ENCODE measurements around the gene TSHZ2. TPM values are rescaled to one million over a fixed set of nuclear protein-coding genes. Genes with fewer than 3 reads are reported as not detected.
A peak's percentile ranks its signal among the peaks of the same experiment; 100 is the strongest.

The TSHZ2 gene
- polyA plus RNA-seq, 1 donor from 2014 or later = 0.73 TPM

GRCh38 chr20:53136473-53136872 is 164.3 kb downstream of the TSHZ2 start:
- H3K9me3 Mint-ChIP-seq = no peaks in the 10 kb centered on the region
- H3K4me1 Mint-ChIP-seq = peaks cover 0 to 2% (median 0%) of the 10 kb centered on the region in 3 donors
- H3K36me3 Mint-ChIP-seq = peaks cover 2% of the 10 kb centered on the region
- H3K4me3 Mint-ChIP-seq = no peak overlapping the region
- H3K27me3 Mint-ChIP-seq = no peaks in the 10 kb centered on the region
- H3K27ac Mint-ChIP-seq = no peak overlapping the region

GRCh38 chr20:53138454-53139262 is 166.5 kb downstream of the TSHZ2 start:
- H3K27ac Mint-ChIP-seq = no peak overlapping the region
- no peak overlapping the region for H3K4me3 Mint-ChIP-seq
- peaks cover 0 to 5% (median 0%) of the 10 kb centered on the region in 3 donors for H3K4me1 Mint-ChIP-seq
- H3K9me3 Mint-ChIP-seq = no peaks in the 10 kb centered on the region
- H3K27me3 Mint-ChIP-seq = no peaks in the 10 kb centered on the region
- peaks cover 8% of the 10 kb centered on the region for H3K36me3 Mint-ChIP-seq

- Mint-ChIP-seq H3K27me3 (peaks cover 2% of the 10 kb centered on the region), H3K4me1 (peaks cover 2 to 7% (median 6%) of the 10 kb centered on the region in 3 donors), H3K27ac (no peak overlapping the region), H3K9me3 (no peaks in the 10 kb centered on the region), H3K4me3 (no peak overlapping the region), H3K36me3 (peaks cover 8% of the 10 kb centered on the region)
Measured at GRCh38 chr20:53141201-53142050, 169.3 kb downstream of the TSHZ2 start.

- no peaks in the 10 kb centered on the region for H3K9me3 Mint-ChIP-seq
- no peak overlapping the region for H3K27ac Mint-ChIP-seq
- H3K36me3 Mint-ChIP-seq = peaks cover 8% of the 10 kb centered on the region
- no peak overlapping the region for H3K4me3 Mint-ChIP-seq
- peaks cover 2% of the 10 kb centered on the region for H3K27me3 Mint-ChIP-seq
- peaks cover 4 to 8% (median 8%) of the 10 kb centered on the region in 3 donors for H3K4me1 Mint-ChIP-seq
Measured at GRCh38 chr20:53142225-53143127, 170.3 kb downstream of the TSHZ2 start.

- peaks cover 6% of the 10 kb centered on the region for H3K36me3 Mint-ChIP-seq
- peaks cover 8% of the 10 kb centered on the region in 3 donors for H3K4me1 Mint-ChIP-seq
- peaks cover 2% of the 10 kb centered on the region for H3K27me3 Mint-ChIP-seq
- H3K27ac Mint-ChIP-seq = no peak overlapping the region
- no peak overlapping the region for H3K4me3 Mint-ChIP-seq
- no peaks in the 10 kb centered on the region for H3K9me3 Mint-ChIP-seq
Measured at GRCh38 chr20:53146201-53146891, 174.2 kb downstream of the TSHZ2 start.

GRCh38 chr20:53148771-53149147 is 176.6 kb downstream of the TSHZ2 start:
- H3K27ac Mint-ChIP-seq = no peak overlapping the region
- no peaks in the 10 kb centered on the region for H3K36me3 Mint-ChIP-seq
- H3K9me3 Mint-ChIP-seq = no peaks in the 10 kb centered on the region
- no peak overlapping the region for H3K4me3 Mint-ChIP-seq
- H3K27me3 Mint-ChIP-seq = peaks cover 2% of the 10 kb centered on the region
- peaks cover 5 to 12% (median 8%) of the 10 kb centered on the region in 3 donors for H3K4me1 Mint-ChIP-seq

- H3K9me3 Mint-ChIP-seq = no peaks in the 10 kb centered on the region
- H3K4me1 Mint-ChIP-seq = peaks cover 6 to 13% (median 9%) of the 10 kb centered on the region in 3 donors
- no peak overlapping the region for H3K27ac Mint-ChIP-seq
- no peak overlapping the region for H3K4me3 Mint-ChIP-seq
- H3K36me3 Mint-ChIP-seq = no peaks in the 10 kb centered on the region
- H3K27me3 Mint-ChIP-seq = peaks cover 2% of the 10 kb centered on the region
Measured at GRCh38 chr20:53149148-53149889, 177.2 kb downstream of the TSHZ2 start.

GRCh38 chr20:53149890-53150205 is 177.7 kb downstream of the TSHZ2 start:
- H3K4me3 Mint-ChIP-seq = no peak overlapping the region
- H3K4me1 Mint-ChIP-seq = peaks cover 10 to 18% (median 12%) of the 10 kb centered on the region in 3 donors
- H3K36me3 Mint-ChIP-seq = no peaks in the 10 kb centered on the region
- H3K27ac Mint-ChIP-seq = no peak overlapping the region
- H3K9me3 Mint-ChIP-seq = no peaks in the 10 kb centered on the region
- H3K27me3 Mint-ChIP-seq = peaks cover 3% of the 10 kb centered on the region

GRCh38 chr20:53150532-53150931 is 178.4 kb downstream of the TSHZ2 start:
- H3K36me3 Mint-ChIP-seq = peaks cover 1% of the 10 kb centered on the region
- H3K4me1 Mint-ChIP-seq = peaks cover 10 to 18% (median 17%) of the 10 kb centered on the region in 3 donors
- no peak overlapping the region for H3K4me3 Mint-ChIP-seq
- peaks cover 0 to 2% (median 0%) of the 10 kb centered on the region in 3 donors for H3K9me3 Mint-ChIP-seq
- H3K27me3 Mint-ChIP-seq = peaks cover 3% of the 10 kb centered on the region
- H3K27ac Mint-ChIP-seq = no peak overlapping the region

GRCh38 chr20:53152228-53152627 is 180.1 kb downstream of the TSHZ2 start:
- H3K4me1 Mint-ChIP-seq = peaks cover 13 to 29% (median 18%) of the 10 kb centered on the region in 3 donors
- H3K4me3 Mint-ChIP-seq = no peak overlapping the region
- H3K36me3 Mint-ChIP-seq = peaks cover 1% of the 10 kb centered on the region
- peaks cover 0 to 2% (median 0%) of the 10 kb centered on the region in 3 donors for H3K9me3 Mint-ChIP-seq
- peaks cover 1% of the 10 kb centered on the region for H3K27me3 Mint-ChIP-seq
- peak overlapping the region in 1 of 3 donors; percentile 20 for H3K27ac Mint-ChIP-seq

GRCh38 chr20:53154540-53154939 is 182.4 kb downstream of the TSHZ2 start:
- H3K4me3 Mint-ChIP-seq = peak overlapping the region in 1 of 4 donors; percentile 79
- H3K9me3 Mint-ChIP-seq = peaks cover 0 to 6% (median 0%) of the 10 kb centered on the region in 3 donors
- peaks cover 23 to 35% (median 28%) of the 10 kb centered on the region in 3 donors for H3K4me1 Mint-ChIP-seq
- peaks cover 1% of the 10 kb centered on the region for H3K27me3 Mint-ChIP-seq
- peaks cover 1% of the 10 kb centered on the region for H3K36me3 Mint-ChIP-seq
- peak overlapping the region in 1 of 3 donors; percentile 48 for H3K27ac Mint-ChIP-seq

GRCh38 chr20:53157443-53158408 is 185.6 kb downstream of the TSHZ2 start:
- peaks cover 38 to 47% (median 41%) of the 10 kb centered on the region in 3 donors for H3K4me1 Mint-ChIP-seq
- peaks cover 2 to 11% (median 5%) of the 10 kb centered on the region in 3 donors for H3K9me3 Mint-ChIP-seq
- H3K27me3 Mint-ChIP-seq = peaks cover 1% of the 10 kb centered on the region
- peaks cover 5% of the 10 kb centered on the region for H3K36me3 Mint-ChIP-seq
- peak overlapping the region; percentile 79 to 97 (median 89) for H3K27ac Mint-ChIP-seq
- peak overlapping the region; percentile 34 to 83 (median 64) for H3K4me3 Mint-ChIP-seq
